RKO (cell line): ENCODE data around the gene TBCCD1.
A peak's percentile ranks its signal among the peaks of the same experiment; 100 is the strongest.
"Not testable (repeated sequence)": the region's sequence is repeated elsewhere in the genome, so short reads cannot be mapped to it uniquely, and the experiment has no call there.

Experiments
- DNase-seq: peaks from one replicate; pipeline ENCODE4 v3.0.0-alpha.2; 2016; ENCODE audit warnings: low spot score

The TBCCD1 gene

GRCh38 chr3:186516646-186517045 lies 50.5 kb downstream of the TBCCD1 start:
- no peak for DNase-seq

- DNase-seq: no peak
Observed at GRCh38 chr3:186515125-186515524, 52.0 kb downstream of the TBCCD1 start.

GRCh38 chr3:186514296-186515002 lies 52.7 kb downstream of the TBCCD1 start:
- DNase-seq: peak; percentile 40

- no peak for DNase-seq
Observed at GRCh38 chr3:186513386-186513785, 53.8 kb downstream of the TBCCD1 start.

GRCh38 chr3:186512570-186513302 lies 54.4 kb downstream of the TBCCD1 start:
- no peak for DNase-seq

GRCh38 chr3:186511702-186512101 lies 55.4 kb downstream of the TBCCD1 start:
- DNase-seq: no peak

GRCh38 chr3:186511245-186511644 lies 55.9 kb downstream of the TBCCD1 start:
- DNase-seq: no peak

GRCh38 chr3:186510374-186511079 lies 56.6 kb downstream of the TBCCD1 start:
- no peak for DNase-seq

GRCh38 chr3:186509423-186509822 lies 57.7 kb downstream of the TBCCD1 start:
- DNase-seq: no peak

- DNase-seq: no peak
Observed at GRCh38 chr3:186506857-186507256, 60.3 kb downstream of the TBCCD1 start.

- DNase-seq: no peak
Observed at GRCh38 chr3:186506191-186506739, 60.9 kb downstream of the TBCCD1 start.

GRCh38 chr3:186502966-186503712 lies 64.0 kb downstream of the TBCCD1 start:
- DNase-seq: no peak

GRCh38 chr3:186502138-186502948 lies 64.8 kb downstream of the TBCCD1 start:
- no peak for DNase-seq

GRCh38 chr3:186499949-186500348 lies 67.2 kb downstream of the TBCCD1 start:
- not testable (repeated sequence) for DNase-seq

- not testable (repeated sequence) for DNase-seq
Observed at GRCh38 chr3:186498022-186498421, 69.1 kb downstream of the TBCCD1 start.

GRCh38 chr3:186497608-186498007 lies 69.5 kb downstream of the TBCCD1 start:
- no peak for DNase-seq

GRCh38 chr3:186496635-186497034 lies 70.5 kb downstream of the TBCCD1 start:
- no peak for DNase-seq
